AG10803 (cell line): Measurements from ENCODE around the gene ADARB2.

Source experiments
- DNase-seq: peaks from one replicate; pipeline ENCODE4 v3.0.0; 2010; ENCODE audit warnings: low read depth
- H3K4me3 ChIP-seq: 2 replicates; pipeline ENCODE4 v1.5.1; 2011; ENCODE audit warnings: mild to moderate bottlenecking, low read length, control low read depth
- CTCF ChIP-seq: conservative IDR thresholded peaks from 2 replicates; pipeline ENCODE4 v1.5.1; 2011; ENCODE audit warnings: mild to moderate bottlenecking, low read length, control low read depth, inconsistent platforms

Gene ADARB2

GRCh38 chr10:1422275-1422674 is 315.1 kb downstream of the ADARB2 start:
- H3K4me3 ChIP-seq: no peak overlapping the region
- no peak for TF ChIP-seq CTCF
- DNase-seq: no peak

- no peak overlapping the region for H3K4me3 ChIP-seq
- no peak for TF ChIP-seq CTCF
- DNase-seq: no peak
Measured at GRCh38 chr10:1420661-1421362, 316.5 kb downstream of the ADARB2 start.

GRCh38 chr10:1419796-1420610 is 317.3 kb downstream of the ADARB2 start:
- no peak for TF ChIP-seq CTCF
- DNase-seq: no peak
- H3K4me3 ChIP-seq: no peak overlapping the region

GRCh38 chr10:1418031-1418550 is 319.2 kb downstream of the ADARB2 start:
- H3K4me3 ChIP-seq: no peak overlapping the region
- DNase-seq: no peak
- no peak for TF ChIP-seq CTCF

GRCh38 chr10:1417574-1417973 is 319.8 kb downstream of the ADARB2 start:
- H3K4me3 ChIP-seq: no peak overlapping the region

GRCh38 chr10:1416456-1417037 is 320.8 kb downstream of the ADARB2 start:
- no peak overlapping the region for H3K4me3 ChIP-seq
- no peak for TF ChIP-seq CTCF
- no peak for DNase-seq

More at GRCh38 chr10:1417574-1417973, 319.8 kb downstream of the ADARB2 start:
- no peak for TF ChIP-seq CTCF
- DNase-seq: no peak
